GM18867 (cell line): ENCODE measurements around the gene BANF2.

Experiments used
- ATAC-seq: cut with Tn5 transposase; IDR thresholded peaks from one replicate; pipeline ENCODE4 v1.9.1; 2021; ENCODE audit warnings: mild to moderate bottlenecking, moderate library complexity; ENCODE audit not compliant: unreplicated experiment

BANF2 gene

DNA sequence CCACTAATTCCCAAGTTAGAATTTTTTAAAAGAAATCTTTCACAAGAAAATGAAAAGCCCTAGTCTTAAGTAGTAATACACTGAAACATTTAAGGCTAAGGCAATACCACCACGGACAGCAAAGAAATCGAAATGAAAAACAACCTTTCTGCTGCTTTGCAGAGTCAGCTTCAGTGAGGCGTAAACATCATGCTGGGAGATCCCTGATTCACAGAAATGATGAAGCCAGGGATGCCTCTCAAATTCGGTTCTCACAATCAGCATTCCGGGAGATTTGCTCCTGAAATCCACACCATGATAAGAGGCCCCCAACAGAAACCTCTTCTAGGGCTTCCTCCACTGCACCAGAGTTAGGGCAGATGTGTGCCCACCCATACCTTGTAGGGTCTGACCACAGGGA lies 36.3 kb upstream of the BANF2 start:
- ATAC-seq, result no peak

- ATAC-seq, result no peak
Observed at GRCh38 chr20:17664025-17664633, 35.6 kb upstream of the BANF2 start.

- no peak for ATAC-seq
Observed at GRCh38 chr20:17665756-17666155, 34.0 kb upstream of the BANF2 start.

DNA sequence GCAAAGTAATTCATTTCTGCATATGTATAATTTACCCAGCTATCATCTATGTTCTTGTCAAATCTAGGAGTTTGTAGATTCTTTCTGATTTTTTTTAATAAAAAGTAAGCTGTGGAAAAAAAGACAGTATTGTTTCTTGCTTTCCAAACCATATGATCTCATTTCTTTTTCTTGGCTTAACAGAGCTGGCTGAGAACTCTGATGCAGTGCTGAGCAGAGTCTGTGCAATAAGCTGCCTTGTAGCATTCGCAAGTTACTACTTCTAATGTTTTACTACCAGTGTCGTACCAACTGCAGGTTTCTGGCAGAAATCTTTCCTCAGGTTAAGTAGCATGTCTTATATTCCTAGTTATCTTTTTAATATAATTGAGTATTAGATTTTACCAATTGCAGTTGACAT lies 33.3 kb upstream of the BANF2 start:
- no peak for ATAC-seq

GRCh38 chr20:17667445-17667844 lies 32.3 kb upstream of the BANF2 start:
- ATAC-seq, result no peak

GRCh38 chr20:17668432-17668831 lies 31.3 kb upstream of the BANF2 start:
- no peak for ATAC-seq

GRCh38 chr20:17669306-17669931 lies 30.3 kb upstream of the BANF2 start:
- no peak for ATAC-seq

DNA sequence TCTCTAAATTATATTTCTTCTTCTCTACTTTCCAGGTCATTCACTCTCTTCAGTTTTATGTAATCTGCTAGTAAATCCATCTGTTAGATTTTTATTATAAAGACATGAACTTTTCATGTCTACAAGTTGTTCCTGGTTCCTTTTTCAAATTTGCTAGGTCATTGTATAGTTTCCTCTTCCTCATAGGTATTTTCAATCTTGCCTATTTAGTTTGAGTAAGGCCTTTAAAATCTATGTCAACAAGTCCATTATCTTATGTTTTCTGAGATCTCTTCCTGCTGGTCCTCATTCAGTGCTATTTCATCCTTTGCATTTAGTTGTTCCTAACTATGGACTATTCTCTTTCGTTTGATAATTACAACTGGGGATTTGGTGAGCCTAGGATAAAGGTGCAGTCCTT lies 28.8 kb upstream of the BANF2 start:
- no peak for ATAC-seq

GRCh38 chr20:17671565-17671964 lies 28.2 kb upstream of the BANF2 start:
- no peak for ATAC-seq

- ATAC-seq, result no peak
Observed at GRCh38 chr20:17673084-17673483, 26.7 kb upstream of the BANF2 start.

DNA sequence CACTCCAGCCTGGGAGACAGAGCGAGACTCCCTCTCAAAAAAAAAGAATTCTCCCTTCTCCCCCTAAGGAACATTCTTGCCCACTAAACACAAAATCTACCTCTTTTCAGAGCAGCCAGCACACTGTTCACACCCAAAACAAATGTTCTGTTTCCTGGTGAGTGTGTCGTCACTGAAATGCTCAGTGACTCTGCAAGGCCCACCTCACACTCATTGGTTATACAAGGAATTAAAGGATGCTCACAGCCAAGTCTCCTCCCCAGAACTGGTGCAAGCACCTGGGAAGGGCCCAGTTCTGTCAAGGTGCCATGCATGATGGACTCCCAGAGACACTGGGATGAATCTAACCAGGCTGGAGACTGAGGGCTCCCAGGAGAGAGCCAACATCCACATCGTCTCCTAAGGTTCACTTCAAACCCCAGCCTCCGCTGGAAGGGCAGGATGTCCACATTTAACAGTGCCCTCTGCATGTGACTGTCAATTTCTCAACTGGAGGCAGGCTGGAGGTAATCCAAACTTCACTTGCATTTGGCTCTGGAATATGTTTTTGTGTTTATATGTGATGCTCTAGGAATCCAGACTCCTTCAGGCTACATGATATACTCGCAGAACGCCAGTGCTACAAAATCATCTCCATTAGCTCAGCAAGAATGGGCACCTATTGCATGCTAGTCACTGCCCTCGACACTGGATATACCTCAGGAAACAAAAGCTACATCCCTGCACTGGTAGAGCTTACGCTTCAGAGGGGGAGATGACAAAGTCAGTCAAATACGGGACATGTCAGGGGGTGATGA lies 24.8 kb upstream of the BANF2 start:
- no peak for ATAC-seq

DNA sequence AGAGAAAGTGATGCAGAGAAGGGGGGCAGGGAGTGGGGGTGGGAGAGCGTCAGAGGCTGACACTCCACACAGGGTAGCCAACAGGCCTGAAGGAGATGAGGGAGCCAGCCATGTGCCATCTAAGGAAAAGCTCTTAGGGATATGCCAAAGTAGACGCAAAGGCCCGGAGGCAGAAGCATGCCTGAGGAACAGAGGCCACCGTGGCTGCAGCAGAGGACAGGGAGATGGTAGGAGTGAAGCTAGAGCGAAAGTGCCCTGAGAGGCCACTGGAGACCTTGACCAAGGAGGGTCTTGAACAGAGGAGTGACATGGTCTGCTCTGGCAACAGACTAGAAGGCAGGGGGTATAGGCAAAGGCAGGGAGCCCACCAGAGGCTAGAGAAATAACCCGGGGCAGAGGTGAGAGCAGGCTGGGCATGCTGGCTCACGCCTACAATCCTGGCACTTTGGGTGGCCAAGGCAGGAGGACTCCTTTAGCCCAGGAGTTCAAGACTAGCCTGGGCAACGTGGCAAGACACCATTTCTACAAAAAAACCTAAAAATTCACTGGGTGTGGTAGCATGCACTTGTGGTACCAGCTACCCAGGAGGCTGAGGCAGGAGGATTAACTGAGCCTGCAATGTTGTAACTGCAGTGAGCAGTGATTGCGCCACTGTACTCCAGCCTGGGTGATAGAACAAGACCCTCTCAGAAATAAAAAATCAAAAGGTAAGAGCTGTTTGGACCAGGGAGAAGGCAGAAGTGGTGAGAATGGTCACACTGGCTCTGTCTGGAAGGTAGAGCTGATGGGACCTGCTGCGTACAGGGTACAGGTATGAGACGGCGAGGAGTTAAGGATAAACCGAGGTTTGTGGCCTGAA lies 24.0 kb upstream of the BANF2 start:
- ATAC-seq, result no peak

GRCh38 chr20:17676378-17676759 lies 23.4 kb upstream of the BANF2 start:
- no peak for ATAC-seq

DNA sequence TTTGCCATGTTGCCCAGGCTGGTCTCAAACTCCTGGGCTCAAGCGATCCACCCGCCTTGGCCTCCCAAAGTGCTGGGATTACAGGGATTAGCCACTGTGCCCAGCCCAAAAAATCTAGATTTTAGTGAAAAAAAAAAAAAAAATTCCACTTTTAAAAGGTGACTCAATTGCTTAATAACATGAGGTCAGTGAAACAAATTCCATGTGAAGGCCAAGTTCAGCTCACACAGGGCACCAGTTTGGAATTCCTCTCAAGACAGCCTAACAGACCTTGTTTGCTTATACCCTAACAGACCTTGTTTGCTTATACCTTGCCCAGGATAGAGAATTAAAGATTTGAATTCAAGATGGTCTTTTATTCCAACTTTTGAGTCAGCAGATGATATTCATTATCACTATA lies 22.8 kb upstream of the BANF2 start:
- ATAC-seq, result no peak

DNA sequence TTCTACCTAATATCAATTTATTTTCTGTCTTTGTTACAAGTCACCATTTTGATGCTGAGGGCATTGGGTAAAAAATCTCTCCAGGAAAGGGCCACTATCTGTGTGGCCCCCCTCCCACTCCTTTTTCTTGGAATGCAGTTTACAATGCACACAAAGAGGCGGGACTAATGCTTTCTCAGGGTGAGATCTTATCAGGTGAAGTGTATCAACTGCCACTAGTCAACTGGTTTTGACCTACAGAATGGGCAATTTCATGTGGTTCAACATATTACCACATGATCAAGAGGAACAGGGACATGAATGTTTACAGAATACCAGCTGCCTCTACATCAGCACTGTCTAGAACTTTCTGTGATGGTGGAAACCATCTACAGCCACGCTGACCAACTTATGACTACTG lies 21.5 kb upstream of the BANF2 start:
- ATAC-seq, result no peak

DNA sequence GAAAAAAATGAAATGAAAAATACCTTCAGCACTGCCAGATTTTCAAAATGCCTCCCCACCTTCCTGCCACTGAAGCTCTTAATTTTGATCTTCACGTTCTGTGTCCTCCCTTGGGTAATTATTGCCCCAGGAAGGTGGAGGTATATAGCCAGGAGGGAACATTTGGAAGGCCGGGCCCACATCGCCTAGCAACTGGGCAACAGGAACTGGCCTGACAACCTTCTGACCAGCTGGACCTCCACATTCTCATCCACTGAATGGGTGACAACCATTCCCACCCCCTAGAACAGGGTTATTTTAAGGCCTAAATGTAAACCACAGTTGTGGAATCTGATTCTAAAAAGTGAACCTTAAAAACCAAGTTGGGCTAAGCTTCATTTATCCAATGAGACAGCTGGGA lies 20.9 kb upstream of the BANF2 start:
- ATAC-seq, result no peak

GRCh38 chr20:17679941-17680835 lies 19.6 kb upstream of the BANF2 start:
- no peak for ATAC-seq

GRCh38 chr20:17680836-17681725 lies 18.7 kb upstream of the BANF2 start:
- ATAC-seq, result peak; percentile 44

DNA sequence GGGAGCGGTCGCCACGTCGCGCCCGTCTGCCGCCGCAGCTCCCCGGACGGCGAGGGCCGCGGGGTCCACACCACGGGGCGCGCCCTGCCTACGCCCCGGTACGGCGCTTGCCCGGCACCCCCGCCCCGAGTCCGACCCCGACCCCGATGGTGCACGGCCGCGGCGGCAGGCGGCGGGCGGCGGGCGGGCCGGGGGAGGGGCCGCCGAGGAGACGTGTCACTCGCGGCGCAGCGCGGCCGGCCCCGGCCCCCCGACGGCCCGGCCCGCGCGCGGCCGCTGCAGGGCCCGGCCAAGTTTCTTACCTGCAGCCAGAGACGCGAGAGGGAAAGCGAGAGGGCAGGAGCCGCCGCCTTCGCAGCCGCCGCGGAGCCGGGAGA lies 18.1 kb upstream of the BANF2 start:
- ATAC-seq, result peak; percentile 12
